GM12872 (cell line): Measurements from ENCODE around the gene PDZD4.

Experiments
- CTCF ChIP-seq: IDR thresholded peaks from 3 replicates; pipeline ENCODE4 v1.5.1; 2011; ENCODE audit warnings: low read depth, mild to moderate bottlenecking, low read length, moderate library complexity; ENCODE audit not compliant: insufficient read depth

The PDZD4 gene

GRCh38 chrX:153769158-153769864 is 61.0 kb downstream of the PDZD4 start:
- TF ChIP-seq CTCF: no peak

- peak; percentile 26; the same call in 1 of the 3 replicates for TF ChIP-seq CTCF
These were observed 61.8 kb downstream of the PDZD4 start for GRCh38 chrX:153768311-153769157.

DNA sequence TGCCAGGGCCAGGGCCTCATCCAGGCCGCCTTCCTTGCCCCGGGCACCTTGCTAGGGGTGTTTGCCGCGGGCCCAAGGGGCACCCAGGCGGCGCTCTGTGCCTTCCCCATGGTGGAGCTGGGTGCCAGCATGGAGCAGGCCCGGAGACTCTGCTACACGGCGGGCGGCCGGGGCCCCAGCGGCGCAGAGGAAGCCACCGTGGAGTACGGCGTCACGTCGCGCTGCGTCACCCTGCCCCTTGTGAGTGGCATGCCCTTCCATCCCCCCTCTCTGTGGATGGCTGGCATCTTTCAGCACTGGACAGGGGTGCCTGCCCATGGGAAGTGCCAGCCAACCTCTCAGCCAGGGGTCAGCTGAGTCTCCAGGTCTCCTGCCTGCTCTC is 62.7 kb downstream of the PDZD4 start:
- TF ChIP-seq CTCF: no peak

DNA sequence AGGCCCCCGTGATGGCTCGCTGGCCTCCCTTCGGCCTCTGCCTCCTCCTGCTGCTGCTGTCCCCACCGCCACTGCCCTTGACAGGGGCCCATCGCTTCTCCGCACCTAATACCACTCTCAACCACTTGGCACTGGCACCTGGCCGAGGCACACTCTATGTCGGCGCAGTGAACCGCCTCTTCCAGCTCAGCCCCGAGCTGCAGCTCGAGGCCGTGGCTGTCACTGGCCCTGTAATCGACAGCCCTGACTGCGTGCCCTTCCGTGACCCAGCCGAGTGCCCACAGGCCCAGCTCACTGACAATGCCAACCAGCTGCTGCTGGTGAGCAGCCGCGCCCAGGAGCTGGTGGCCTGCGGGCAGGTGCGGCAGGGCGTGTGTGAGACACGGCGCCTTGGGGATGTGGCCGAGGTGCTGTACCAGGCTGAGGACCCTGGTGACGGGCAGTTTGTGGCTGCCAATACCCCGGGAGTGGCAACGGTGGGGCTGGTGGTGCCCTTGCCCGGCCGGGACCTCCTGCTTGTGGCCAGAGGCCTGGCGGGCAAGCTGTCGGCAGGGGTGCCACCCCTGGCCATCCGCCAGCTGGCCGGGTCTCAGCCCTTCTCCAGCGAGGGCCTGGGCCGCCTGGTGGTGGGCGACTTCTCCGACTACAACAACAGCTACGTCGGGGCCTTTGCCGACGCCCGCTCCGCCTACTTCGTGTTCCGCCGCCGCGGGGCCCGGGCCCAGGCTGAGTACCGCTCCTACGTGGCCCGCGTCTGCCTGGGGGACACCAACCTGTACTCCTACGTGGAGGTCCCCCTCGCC is 63.3 kb downstream of the PDZD4 start:
- TF ChIP-seq CTCF: no peak

DNA sequence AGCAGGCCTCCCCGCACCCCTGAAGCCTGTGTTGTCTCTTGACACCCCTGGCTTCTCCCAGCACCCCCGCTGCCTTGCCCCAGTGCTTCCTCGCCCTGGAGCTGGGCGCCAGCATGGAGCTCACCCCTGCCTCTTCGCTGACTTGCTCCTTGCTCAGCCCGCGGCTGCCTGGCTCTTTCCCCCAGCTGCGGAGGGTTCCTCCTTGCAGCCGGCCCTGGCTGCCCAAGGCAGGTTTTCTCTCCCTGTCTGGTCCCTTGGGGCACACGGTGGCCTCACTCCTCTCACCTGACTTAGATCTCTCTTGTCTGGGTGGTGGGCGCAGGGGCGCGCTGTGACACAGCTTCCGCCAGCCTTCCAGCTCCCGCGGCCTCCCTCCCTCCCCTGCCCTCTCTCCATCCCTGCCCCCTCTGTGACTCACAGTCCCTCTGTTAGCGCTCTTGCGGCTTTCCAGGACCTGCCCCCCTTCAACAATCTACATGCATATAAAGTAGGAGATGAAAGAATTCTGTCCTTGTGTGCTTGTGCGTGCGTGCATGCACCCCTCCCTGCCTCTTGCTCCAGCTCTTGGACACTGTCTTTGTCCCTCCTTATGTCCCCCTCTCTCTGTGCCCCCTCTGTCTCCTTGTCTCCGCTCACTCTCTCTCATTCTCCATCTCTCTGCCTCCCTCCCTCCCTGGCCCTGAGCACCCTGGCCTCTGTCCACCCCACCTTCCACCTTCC is 64.1 kb downstream of the PDZD4 start:
- TF ChIP-seq CTCF: no peak

DNA sequence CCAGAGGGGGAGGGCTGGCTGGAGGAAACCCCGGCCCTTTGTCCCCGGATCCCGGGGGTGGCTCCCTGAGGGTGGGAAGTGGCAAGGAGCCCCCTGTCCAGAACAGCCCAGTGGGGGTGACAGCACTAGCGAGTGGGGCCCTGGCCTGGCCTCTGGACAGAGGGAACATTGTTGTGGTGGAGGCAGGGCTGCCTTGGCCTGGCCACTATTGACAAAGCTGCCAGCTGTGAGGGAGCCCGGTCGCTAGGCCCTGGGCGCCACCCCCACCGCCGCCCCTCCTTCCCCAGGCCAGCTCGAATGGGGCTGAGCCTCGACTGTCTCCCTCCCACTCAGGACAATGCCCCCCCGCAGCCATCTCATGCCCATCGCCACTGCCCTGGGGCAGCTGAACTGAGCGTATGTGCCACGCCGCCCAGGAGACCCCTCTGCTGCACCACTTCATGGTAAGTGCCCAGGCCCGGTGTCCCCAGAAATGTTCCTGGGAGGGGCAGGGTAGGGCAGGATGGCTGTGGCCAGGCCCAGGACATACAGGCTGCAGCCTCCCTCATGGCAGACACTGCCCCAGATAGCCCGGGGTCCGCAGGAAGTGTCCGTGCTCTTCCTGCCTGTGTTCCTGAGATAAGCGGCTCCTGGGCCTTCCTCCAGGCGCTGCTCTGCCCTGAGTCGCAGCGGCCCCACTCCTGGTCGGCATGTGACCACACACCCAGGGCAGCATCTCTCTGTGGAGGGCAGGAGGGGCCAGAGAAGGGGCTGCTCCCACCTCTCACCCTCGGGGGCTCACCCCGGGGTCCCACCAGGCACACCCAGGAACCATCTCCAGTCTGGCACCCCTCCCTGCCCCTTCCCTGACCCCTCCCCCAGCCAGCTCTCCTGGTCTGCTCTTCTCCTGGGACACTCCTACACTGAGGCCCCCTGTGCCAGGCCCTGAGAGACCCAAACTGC is 64.9 kb downstream of the PDZD4 start:
- no peak for TF ChIP-seq CTCF
